T-cell (primary cell): ENCODE measurements around the gene TTLL10. TPM values are rescaled to one million over a fixed set of nuclear protein-coding genes. Genes with fewer than 3 reads are reported as not detected.
A peak's percentile ranks its signal among the peaks of the same experiment; 100 is the strongest.

Source experiments
- ATAC-seq, 4 experiments: fragments of 200-7000 bp in 3 of 4; fragments of 150-1000 bp in 1 of 4; cut with Tn5 transposase; replicated peaks in 1 of 4; 1 replicate in 3 of 4; 2 replicates in 1 of 4; pipeline ENCODE4 v1.10.0; 2021; ENCODE audit warnings: moderate library complexity in 3 of 4, mild to moderate bottlenecking in 2 of 4, moderate number of reproducible peaks in 1 of 4
- CTCF ChIA-PET, 2 donors: fragments of 300-600 bp; sonication (Branson Sonifier 250); formaldehyde crosslinking; loops; one replicate each; lab custom pipeline; 2022; ENCODE audit warnings: antibody characterized with exemption in 2 of 2; lab: Charles Lee
- POLR2A ChIA-PET, 2 donors: fragments of 300-600 bp; sonication (Branson Sonifier 250); formaldehyde crosslinking; loops; one replicate each; lab custom pipeline; 2022; ENCODE audit warnings: antibody characterized with exemption in 2 of 2; lab: Charles Lee
- DNase-seq, 35 experiments: peaks; one replicate each; pipeline versions ENCODE4 v3.0.0 to v3.0.0-alpha.2; 2013 to 2023
- H3K27ac ChIP-seq: one replicate; pipeline ENCODE4 v1.5.1; 2013; ENCODE audit warnings: low read length
- H3K27me3 ChIP-seq, 2 experiments: replicated peaks in 1 of 2; 1 replicate in 1 of 2; 2 replicates in 1 of 2; pipeline versions ENCODE4 v1.6.1 to v1.7.0; 2013; ENCODE audit warnings: low read length in 1 of 2, mixed read lengths in 1 of 2; ENCODE audit not compliant: control insufficient read depth in 2 of 2, insufficient read depth in 2 of 2; ENCODE audit errors: extremely low read depth in 1 of 2
- H3K36me3 ChIP-seq, 2 donors: 1 replicate in 1 of 2; 2 replicates in 1 of 2; pipeline versions ENCODE4 v1.6.1 to v1.7.0; 2013; ENCODE audit warnings: low read length in 1 of 2; ENCODE audit not compliant: control insufficient read depth in 2 of 2, insufficient read depth in 1 of 2; ENCODE audit errors: extremely low read depth in 1 of 2
- H3K4me1 ChIP-seq, 2 experiments: 1 replicate in 1 of 2; 2 replicates in 1 of 2; pipeline versions ENCODE4 v1.6.1 to v1.7.0; 2013; ENCODE audit warnings: low read length in 2 of 2, mixed read lengths in 1 of 2; ENCODE audit not compliant: insufficient read depth in 2 of 2, control insufficient read depth in 1 of 2; ENCODE audit errors: extremely low read depth in 1 of 2
- H3K4me3 ChIP-seq, 2 donors: 1 replicate in 1 of 2; 2 replicates in 1 of 2; pipeline versions ENCODE4 v1.5.1 to v1.7.0; 2013; ENCODE audit warnings: mild to moderate bottlenecking in 2 of 2, low read length in 1 of 2, moderate library complexity in 1 of 2; ENCODE audit not compliant: control insufficient read depth in 1 of 2; ENCODE audit errors: extremely low read depth in 1 of 2
- H3K9me3 ChIP-seq: 2 replicates; pipeline ENCODE4 v1.7.0; 2013
- H3K27ac Mint-ChIP-seq, 2 donors: one replicate each; pipeline ENCODE4 v1.8.0; 2020 to 2021; ENCODE audit warnings: mild to moderate bottlenecking in 2 of 2, mixed read lengths in 2 of 2
- H3K27me3 Mint-ChIP-seq, 2 donors: one replicate each; pipeline ENCODE4 v1.8.0; 2021 to 2022; ENCODE audit warnings: mixed read lengths in 2 of 2
- H3K36me3 Mint-ChIP-seq: one replicate; pipeline ENCODE4 v1.8.0; 2021; ENCODE audit warnings: mixed read lengths
- H3K4me1 Mint-ChIP-seq, 3 donors: one replicate each; pipeline ENCODE4 v1.8.0; 2020 to 2022; ENCODE audit warnings: mixed read lengths in 3 of 3, mild to moderate bottlenecking in 1 of 3
- H3K4me3 Mint-ChIP-seq, 3 donors: one replicate each; pipeline ENCODE4 v1.8.0; 2020 to 2022; ENCODE audit warnings: mild to moderate bottlenecking in 3 of 3, mixed read lengths in 3 of 3, moderate library complexity in 3 of 3
- H3K9me3 Mint-ChIP-seq, 3 donors: one replicate each; pipeline ENCODE4 v1.8.0; 2020 to 2022; ENCODE audit warnings: mixed read lengths in 3 of 3
- WGBS: methylation state at CpG from one replicate; pipeline ENCODE4 v1.1.5; 2013; ENCODE audit warnings: missing lambda C conversion rate; ENCODE audit not compliant: insufficient coverage; 5-methylcytosine and 5-hydroxymethylcytosine counted together
- total RNA-seq, 35 experiments: library from RNA in 6 of 35; stranded (reverse) in 6 of 35; fragments of 120-200 nt in 1 of 35; gene quantifications; one replicate each; pipeline versions ENCODE4 v1.2.1 to v1.2.4 and lab custom pipeline; 2013 to 2026

Gene TTLL10
- total RNA-seq, 5 donors from 2014 or later (not counting 1 experiment from before 2014, with no cell fraction given): 0.26 to 1.0 (median 0.47) TPM; not detected in 1

DNA sequence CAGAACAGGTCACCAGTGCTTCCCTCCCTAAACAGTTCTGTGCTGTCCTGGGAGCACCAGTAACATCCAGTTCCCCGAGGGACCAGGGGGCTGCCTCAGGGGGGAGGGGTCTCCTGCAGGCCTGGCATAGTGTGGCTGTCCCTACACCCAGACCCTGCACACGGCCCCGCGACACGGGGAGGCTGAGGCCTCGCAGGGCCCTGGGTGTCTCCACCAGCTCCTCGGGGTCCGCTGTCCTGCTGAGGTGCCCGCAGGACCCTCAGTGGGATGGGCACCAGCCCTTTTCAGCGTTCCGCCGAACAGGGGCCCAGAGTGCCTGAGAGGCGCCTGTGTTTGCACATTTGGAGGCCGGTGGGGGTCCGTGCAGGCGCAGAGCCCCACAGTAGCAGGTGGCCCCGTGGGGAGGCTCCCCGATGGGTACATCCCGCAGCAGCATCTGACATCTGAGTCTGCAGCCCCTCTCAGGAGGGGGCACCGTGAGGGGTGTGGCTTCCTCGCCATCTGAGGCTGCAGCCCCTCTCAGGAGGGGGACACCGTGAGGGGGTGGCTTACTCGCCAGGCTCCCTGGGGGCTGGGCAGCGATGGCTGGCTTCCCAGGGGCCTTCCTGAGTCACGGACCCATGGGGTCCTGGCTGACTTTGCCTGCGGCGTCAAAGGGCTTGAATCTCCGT lies 39.2 kb upstream of the TTLL10 start:
- H3K27ac Mint-ChIP-seq: no peak overlapping the region
- CTCF ChIA-PET: no interaction called here

GRCh38 chr1:1135339-1136136 lies 38.1 kb upstream of the TTLL10 start:
- H3K9me3 Mint-ChIP-seq: no peaks in the 10 kb centered on the region
- ChIA-PET POLR2A (no interaction called here), CTCF (no interaction called here)
- H3K4me3 Mint-ChIP-seq: peak overlapping the region in 1 of 3 donors; percentile 55
- H3K27me3 Mint-ChIP-seq: no peaks in the 10 kb centered on the region
- peaks cover 7 to 21% (median 10%) of the 10 kb centered on the region in 3 donors for H3K4me1 Mint-ChIP-seq
- Histone ChIP-seq H3K4me3 (no peak overlapping the region), H3K36me3 (no peaks in the 10 kb centered on the region), H3K9me3 (no peaks in the 10 kb centered on the region), H3K4me1 (peaks cover 0 to 33% of the 10 kb centered on the region in 2 experiments), H3K27me3 (peaks cover 0 to 20% of the 10 kb centered on the region in 2 experiments), H3K27ac (no peak overlapping the region)
- 96% methylated on average over 11 of the region's 20 CpGs for WGBS
- H3K36me3 Mint-ChIP-seq: no peaks in the 10 kb centered on the region
- ATAC-seq: no peak
- no peak for DNase-seq
- no peak overlapping the region for H3K27ac Mint-ChIP-seq

More for the DNA sequence above, 39.2 kb upstream of the TTLL10 start:
- DNase-seq (no peak), ATAC-seq (no peak)
- H3K36me3 Mint-ChIP-seq: no peaks in the 10 kb centered on the region
- H3K4me3 ChIP-seq: no peak overlapping the region
- no peaks in the 10 kb centered on the region for H3K9me3 Mint-ChIP-seq
- 89% methylated on average over 27 of the region's 28 CpGs for WGBS
- H3K4me3 Mint-ChIP-seq: no peak overlapping the region
- H3K9me3 ChIP-seq: no peaks in the 10 kb centered on the region
- H3K27me3 Mint-ChIP-seq: no peaks in the 10 kb centered on the region
- no peak overlapping the region for H3K27ac ChIP-seq
- peaks cover 0 to 31% of the 10 kb centered on the region in 2 experiments for H3K4me1 ChIP-seq
- H3K4me1 Mint-ChIP-seq: peaks cover 7 to 21% (median 10%) of the 10 kb centered on the region in 3 donors
- POLR2A ChIA-PET: no interaction called here
- H3K27me3 ChIP-seq: peaks cover 0 to 18% of the 10 kb centered on the region in 2 experiments
- no peaks in the 10 kb centered on the region for H3K36me3 ChIP-seq

DNA sequence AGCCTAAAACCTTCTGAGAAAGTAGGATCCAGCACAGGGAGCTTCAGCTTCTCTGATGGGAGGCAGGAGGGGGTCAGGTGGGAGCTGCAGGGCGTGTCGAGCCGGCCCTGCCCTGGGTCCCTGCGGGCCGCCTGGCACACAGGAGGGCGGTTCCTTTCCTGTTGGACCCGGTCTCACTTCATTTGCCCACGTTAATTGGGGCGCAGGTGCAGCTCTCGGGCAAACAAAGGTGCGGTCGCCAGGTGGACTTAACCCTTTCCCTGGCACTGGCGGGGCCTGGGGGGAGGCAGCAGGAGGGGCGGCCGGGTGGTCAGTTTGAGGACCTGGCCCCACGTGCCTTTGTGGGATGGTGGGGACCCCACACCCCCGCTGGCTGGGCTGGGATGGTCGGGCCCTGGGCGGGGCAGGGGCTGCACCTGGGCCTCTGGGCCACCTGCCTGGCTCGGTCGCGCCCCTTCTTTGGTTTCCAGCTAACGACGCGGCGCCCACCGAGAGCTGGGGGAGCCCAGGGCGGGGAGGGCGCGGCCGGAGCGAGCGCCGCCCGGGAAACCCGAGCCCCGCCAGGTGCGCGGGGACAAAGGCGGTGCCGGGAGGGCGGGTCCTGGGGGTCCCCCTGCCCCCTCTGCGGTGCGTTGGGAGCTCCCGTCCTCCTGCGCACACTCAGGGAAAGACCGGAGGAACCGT lies 37.0 kb upstream of the TTLL10 start:
- peak overlapping the region in 1 of 2 donors; percentile 13 for H3K4me3 ChIP-seq
- H3K4me1 ChIP-seq: peaks cover 0 to 40% of the 10 kb centered on the region in 2 experiments
- Mint-ChIP-seq H3K27me3 (no peaks in the 10 kb centered on the region), H3K36me3 (no peaks in the 10 kb centered on the region), H3K4me1 (peaks cover 7 to 21% (median 10%) of the 10 kb centered on the region in 3 donors), H3K4me3 (peak overlapping the region; percentile 24 to 55 (median 34)), H3K27ac (no peak overlapping the region), H3K9me3 (no peaks in the 10 kb centered on the region)
- ChIA-PET POLR2A (no interaction called here), CTCF (interaction anchor here in 1 of 2 donors (0.6 to 0.7 kb wide), 2 partner anchors 16 to 37 kb away, joined by 3 read pairs; partner anchors contain the start of gene TTLL10)
- 12% methylated on average over 42 of the region's 48 CpGs for WGBS
- H3K27ac ChIP-seq: peak overlapping the region; percentile 38
- H3K27me3 ChIP-seq: peaks cover 0 to 24% of the 10 kb centered on the region in 2 experiments
- DNase-seq (peak in 3 of 35 experiments; percentile 20 to 47 (median 23)), ATAC-seq (peak; percentile 32 to 57 (median 37))
- no peaks in the 10 kb centered on the region for H3K9me3 ChIP-seq
- no peaks in the 10 kb centered on the region for H3K36me3 ChIP-seq

DNA sequence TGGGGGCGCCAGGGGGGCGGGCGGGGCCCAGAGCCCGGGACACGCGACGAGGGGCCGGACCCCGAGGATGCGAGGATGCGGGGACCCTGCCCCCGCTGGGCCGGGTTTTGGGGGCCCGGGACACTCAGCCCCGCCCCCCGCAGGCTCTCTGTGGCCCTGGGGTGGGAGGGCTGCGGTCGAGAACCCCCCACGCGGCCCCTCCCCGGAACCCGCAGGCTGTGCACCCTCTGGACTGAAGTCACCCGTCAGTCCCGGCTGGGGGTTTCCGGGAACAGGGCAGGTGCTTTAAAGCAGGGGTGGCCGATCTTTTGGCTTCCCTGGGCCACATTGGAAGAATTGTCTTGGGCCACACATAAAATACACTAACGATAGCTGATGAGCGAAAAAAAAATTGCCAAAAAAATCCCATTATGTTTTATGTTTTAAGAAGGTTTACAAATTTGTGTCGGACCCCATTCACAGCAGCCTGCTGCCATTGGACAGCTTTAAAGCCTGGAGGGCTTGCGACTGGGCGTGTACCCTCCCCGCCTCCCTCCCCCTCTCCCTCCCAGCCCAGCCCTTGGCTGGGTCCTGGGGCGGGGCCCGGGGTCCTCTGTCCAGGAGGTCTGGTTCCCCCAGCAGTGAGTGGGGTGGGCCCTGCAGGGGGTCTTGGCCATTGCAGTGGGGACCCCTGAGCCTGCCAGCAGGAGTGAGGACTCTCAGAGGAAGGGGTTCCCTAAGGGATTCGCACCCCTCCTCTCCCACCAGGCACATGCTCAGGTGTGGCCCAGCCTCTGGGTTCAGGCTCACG lies 36.2 kb upstream of the TTLL10 start:
- DNase-seq (peak; percentile 31 to 82 (median 66)), ATAC-seq (peak; percentile 79 to 92 (median 86))
- no peaks in the 10 kb centered on the region for H3K36me3 Mint-ChIP-seq
- peak overlapping the region; percentile 54 to 74 (median 71) for H3K4me3 Mint-ChIP-seq
- peaks cover 0 to 41% of the 10 kb centered on the region in 2 experiments for H3K4me1 ChIP-seq
- peaks cover 7 to 26% (median 10%) of the 10 kb centered on the region in 3 donors for H3K4me1 Mint-ChIP-seq
- H3K9me3 Mint-ChIP-seq: no peaks in the 10 kb centered on the region
- peaks cover 0 to 26% of the 10 kb centered on the region in 2 experiments for H3K27me3 ChIP-seq
- WGBS: 5% methylated on average over 25 of the region's 36 CpGs
- H3K9me3 ChIP-seq: no peaks in the 10 kb centered on the region
- H3K27ac Mint-ChIP-seq: peak overlapping the region; percentile 63 to 73
- H3K36me3 ChIP-seq: no peaks in the 10 kb centered on the region
- CTCF ChIA-PET: interaction anchor here in 1 of 2 donors (0.7 kb wide), 2 partner anchors 19 to 36 kb away, joined by 3 read pairs; partner anchors contain the start of gene TTLL10
- POLR2A ChIA-PET: no interaction called here
- H3K27me3 Mint-ChIP-seq: no peaks in the 10 kb centered on the region
- peak overlapping the region; percentile 5 for H3K27ac ChIP-seq
- peak overlapping the region in 1 of 2 donors; percentile 13 for H3K4me3 ChIP-seq

- Histone ChIP-seq H3K27ac (no peak overlapping the region), H3K4me3 (no peak overlapping the region), H3K9me3 (no peaks in the 10 kb centered on the region), H3K4me1 (peaks cover 5 to 69% of the 10 kb centered on the region in 2 experiments), H3K27me3 (peaks cover 0 to 38% of the 10 kb centered on the region in 2 experiments), H3K36me3 (no peaks in the 10 kb centered on the region)
- 88% methylated on average over 5 of the region's 18 CpGs for WGBS
- ATAC-seq (no peak), DNase-seq (no peak)
- peaks cover 10 to 34% (median 12%) of the 10 kb centered on the region in 3 donors for H3K4me1 Mint-ChIP-seq
- ChIA-PET POLR2A (no interaction called here), CTCF (no interaction called here)
- H3K27me3 Mint-ChIP-seq: no peaks in the 10 kb centered on the region
- H3K36me3 Mint-ChIP-seq: no peaks in the 10 kb centered on the region
- H3K27ac Mint-ChIP-seq: no peak overlapping the region
- no peak overlapping the region for H3K4me3 Mint-ChIP-seq
- H3K9me3 Mint-ChIP-seq: no peaks in the 10 kb centered on the region
Observed at GRCh38 chr1:1140673-1141072, 33.0 kb upstream of the TTLL10 start.
